Mesodermal cell (in vitro differentiated cells): Measurements from ENCODE around the gene ONECUT3. TPM values are rescaled to one million over a fixed set of nuclear protein-coding genes. Genes with fewer than 3 reads are reported as not detected.
"Not testable (repeated sequence)": the region's sequence is repeated elsewhere in the genome, so short reads cannot be mapped to it uniquely, and the experiment has no call there.

ENCODE experiments used
- H3K27ac ChIP-seq: 2 replicates; pipeline ENCODE4 v1.7.0; 2013; ENCODE audit warnings: mild to moderate bottlenecking, low read depth, low read length, moderate library complexity; ENCODE audit not compliant: severe bottlenecking
- H3K36me3 ChIP-seq: 2 replicates; pipeline ENCODE4 v1.7.1; 2013; ENCODE audit warnings: mild to moderate bottlenecking, low read length, moderate library complexity; ENCODE audit not compliant: control insufficient read depth, insufficient read depth
- H3K4me1 ChIP-seq: one replicate; pipeline ENCODE4 v1.7.1; 2013; ENCODE audit warnings: mild to moderate bottlenecking, low read length; ENCODE audit not compliant: insufficient read depth, control insufficient read depth, poor library complexity, severe bottlenecking
- H3K4me3 ChIP-seq: 2 replicates; pipeline ENCODE4 v1.7.0; 2013; ENCODE audit warnings: low read length, control low read depth, mild to moderate bottlenecking; ENCODE audit not compliant: insufficient read depth, poor library complexity, severe bottlenecking; ENCODE audit errors: extremely low read depth
- H3K9me3 ChIP-seq: 2 replicates; pipeline ENCODE4 v1.7.1; 2013; ENCODE audit warnings: mild to moderate bottlenecking, low read length, moderate library complexity; ENCODE audit not compliant: control insufficient read depth
- WGBS, 2 experiments: methylation state at CpG; one replicate each; pipeline ENCODE4 v1.1.5; 2013; ENCODE audit warnings: missing lambda C conversion rate in 2 of 2; ENCODE audit not compliant: insufficient coverage in 2 of 2; 5-methylcytosine and 5-hydroxymethylcytosine counted together
- polyA plus RNA-seq, 2 experiments: library from polyadenylated mRNA; stranded (reverse); fragments of 50-300 nt; gene quantifications; one replicate each; pipeline ENCODE4 v1.2.3, GENCODE V29; 2013

The ONECUT3 gene
- polyA plus RNA-seq (2013, experiment 1 of 2) = 0.11 TPM
- 0.05 TPM for polyA plus RNA-seq (2013, experiment 2 of 2)

DNA sequence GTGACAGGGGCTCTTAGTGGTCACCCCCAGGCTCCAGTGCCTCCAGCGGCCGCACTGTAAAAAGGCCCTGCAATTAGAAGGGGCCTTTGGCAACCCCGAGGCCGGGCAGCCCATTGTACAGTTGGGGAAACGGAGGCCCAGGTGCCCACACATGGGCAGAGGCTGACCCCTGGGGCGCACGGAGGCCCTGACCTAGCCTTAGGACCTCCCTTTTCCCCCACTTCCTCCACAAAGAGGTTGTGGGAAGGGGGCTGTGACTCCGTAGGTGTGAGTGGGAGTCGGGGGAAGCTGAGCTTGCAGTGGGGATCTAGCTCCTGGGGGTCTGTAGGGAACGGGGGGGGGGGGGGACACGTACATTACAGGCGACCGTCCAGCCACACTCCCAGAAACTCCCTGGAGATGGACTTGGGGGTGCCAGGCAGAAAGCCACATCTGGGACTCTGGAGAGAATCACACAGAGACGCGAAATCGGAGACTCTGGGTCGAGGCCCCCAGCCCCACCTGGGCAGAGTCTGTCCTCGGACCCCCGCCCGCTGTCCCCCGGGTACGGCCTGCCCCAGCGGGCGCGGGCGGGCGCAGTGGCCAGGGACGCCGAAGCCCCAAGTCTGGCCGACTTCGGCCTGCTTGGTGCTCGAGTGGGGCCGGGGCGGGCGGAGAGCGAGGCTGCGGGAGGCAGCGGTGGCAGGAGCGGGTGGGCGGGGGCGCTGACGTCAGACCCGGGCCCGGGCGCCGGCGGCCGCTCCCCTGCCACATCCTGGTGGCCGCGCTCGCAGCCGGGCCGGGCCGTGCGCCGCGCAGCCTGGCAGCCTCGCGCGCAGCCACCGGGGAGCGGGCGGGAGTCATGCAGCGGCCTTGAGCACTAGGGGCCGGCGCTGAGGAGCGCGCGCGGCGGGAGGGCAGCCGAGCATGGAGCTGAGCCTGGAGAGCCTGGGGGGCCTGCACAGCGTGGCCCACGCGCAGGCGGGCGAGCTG is at the start of gene ONECUT3:
Gene ONECUT3 (plus strand): TSS at position 750 of the 972 bp plus-strand sequence. CDS start 157 bp downstream, at position 907.
- 4 to 5% methylated on average over 36 to 67 of the region's 77 CpGs for WGBS, 2 experiments
- H3K27ac ChIP-seq = no peak within 1 kb of the TSS
- H3K4me3 ChIP-seq = no peak within 1 kb of the TSS

GRCh38 chr19:1704339-1704738 is 49.0 kb upstream of the ONECUT3 start:
- H3K4me1 ChIP-seq = no peaks in the 10 kb centered on the region
- H3K4me3 ChIP-seq = no peak overlapping the region
- H3K9me3 ChIP-seq = no peaks in the 10 kb centered on the region
- H3K27ac ChIP-seq = no peak overlapping the region
- WGBS, 2 experiments = 91 to 94% methylated on average over 6 of the region's 6 CpGs
- H3K36me3 ChIP-seq = no peaks in the 10 kb centered on the region

More for the DNA sequence above, at the start of gene ONECUT3:
- Histone ChIP-seq H3K4me1 (peaks cover 13% of the 10 kb centered on the region), H3K9me3 (no peaks in the 10 kb centered on the region), H3K36me3 (no peaks in the 10 kb centered on the region)

DNA sequence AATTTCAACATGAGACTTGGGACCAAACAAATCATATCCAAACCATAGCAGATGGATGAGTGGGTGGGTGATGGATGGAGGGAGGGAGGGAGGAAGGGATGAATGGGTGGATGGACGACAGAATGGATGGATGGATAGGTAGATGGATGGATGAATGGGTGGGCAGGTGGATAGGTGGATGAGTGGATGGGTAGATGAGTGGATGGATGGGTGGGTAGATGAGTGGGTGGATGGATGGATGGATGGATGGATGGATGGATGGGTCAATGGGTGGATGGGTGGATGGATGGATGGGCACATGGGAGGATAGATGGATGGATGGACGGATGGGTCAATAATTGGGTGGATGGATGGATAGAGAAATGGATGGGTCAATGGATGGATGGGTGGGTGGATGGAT is 47.9 kb upstream of the ONECUT3 start:
- Histone ChIP-seq H3K36me3 (no peaks in the 10 kb centered on the region), H3K4me1 (no peaks in the 10 kb centered on the region), H3K4me3 (no peak overlapping the region), H3K27ac (no peak overlapping the region), H3K9me3 (no peaks in the 10 kb centered on the region)
- 72 to 78% methylated on average over 2 of the region's 2 CpGs for WGBS, 2 experiments

GRCh38 chr19:1706646-1707045 is 46.7 kb upstream of the ONECUT3 start:
- H3K36me3 ChIP-seq, H3K4me1 ChIP-seq, H3K9me3 ChIP-seq, H3K27ac ChIP-seq, H3K4me3 ChIP-seq: not testable (repeated sequence)
- 67 to 71% methylated on average over 3 to 6 of the region's 14 CpGs for WGBS, 2 experiments

DNA sequence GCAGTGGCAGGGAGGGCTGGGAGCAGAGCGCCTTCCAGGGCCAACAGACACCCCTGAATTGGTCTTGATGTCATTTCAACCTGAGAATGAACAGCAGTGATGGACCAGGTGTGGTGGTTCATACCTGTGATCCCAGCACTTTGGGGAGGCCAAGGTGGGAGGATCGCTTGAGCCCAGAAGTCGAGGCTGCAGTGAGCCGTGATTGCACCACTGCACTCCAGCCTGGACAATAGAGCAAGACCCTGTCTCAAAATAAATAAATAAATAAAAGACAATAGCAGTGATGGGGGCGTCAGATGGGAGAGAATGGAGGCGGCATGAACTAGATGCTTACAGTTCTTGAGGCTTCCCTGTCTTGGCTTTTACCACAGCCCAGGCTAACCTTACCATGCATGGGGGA is 46.1 kb upstream of the ONECUT3 start:
- WGBS, 2 experiments = 83 to 84% methylated on average over 2 to 4 of the region's 6 CpGs
- H3K4me1 ChIP-seq = no peaks in the 10 kb centered on the region
- H3K36me3 ChIP-seq = no peaks in the 10 kb centered on the region
- no peak overlapping the region for H3K27ac ChIP-seq
- H3K9me3 ChIP-seq = no peaks in the 10 kb centered on the region
- H3K4me3 ChIP-seq = no peak overlapping the region

DNA sequence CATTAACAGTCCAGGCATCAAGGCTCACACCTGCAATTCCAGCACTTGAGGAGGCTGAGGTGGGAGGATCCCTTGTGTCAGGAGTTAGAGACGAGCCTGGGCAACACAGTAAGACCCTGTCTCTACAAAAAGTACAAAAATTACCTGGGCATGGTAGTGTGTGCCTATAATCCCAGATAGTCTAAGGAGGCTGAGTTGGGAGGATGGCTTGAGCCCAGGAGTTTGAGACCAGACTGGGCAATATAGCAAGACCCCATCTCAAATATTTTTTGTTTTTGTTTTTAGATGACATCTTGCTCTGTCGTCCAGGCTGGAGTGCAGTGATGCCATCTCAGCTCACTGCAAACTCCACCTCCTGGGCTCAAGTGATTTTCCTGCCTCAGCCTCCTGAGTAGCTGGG is 40.1 kb upstream of the ONECUT3 start:
- no peaks in the 10 kb centered on the region for H3K4me1 ChIP-seq
- no peaks in the 10 kb centered on the region for H3K36me3 ChIP-seq
- 50 to 63% methylated on average over 1 of the region's 2 CpGs for WGBS, 2 experiments
- H3K27ac ChIP-seq = no peak overlapping the region
- no peak overlapping the region for H3K4me3 ChIP-seq
- H3K9me3 ChIP-seq = no peaks in the 10 kb centered on the region

DNA sequence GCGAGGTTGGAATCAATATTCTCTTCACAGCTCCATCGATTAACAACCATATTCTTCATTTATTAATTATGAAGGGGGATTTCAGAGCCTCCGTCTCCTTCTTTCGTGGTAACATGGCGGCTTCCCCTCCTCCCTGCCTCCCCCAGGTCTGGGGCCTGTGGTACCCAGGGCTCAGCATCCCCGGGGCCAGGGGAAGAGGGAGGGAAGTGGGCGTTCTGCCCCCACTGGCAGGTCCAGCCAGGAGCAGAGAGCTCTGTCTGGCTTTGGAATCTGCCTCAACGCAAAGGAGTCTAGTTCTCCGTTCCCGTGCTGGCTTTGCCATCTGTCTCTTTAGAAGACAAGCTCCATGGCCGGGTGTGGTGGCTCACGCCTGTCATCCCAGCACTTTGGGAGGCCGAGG is 37.8 kb upstream of the ONECUT3 start:
- WGBS, 2 experiments = 43 to 60% methylated on average over 7 of the region's 13 CpGs

DNA sequence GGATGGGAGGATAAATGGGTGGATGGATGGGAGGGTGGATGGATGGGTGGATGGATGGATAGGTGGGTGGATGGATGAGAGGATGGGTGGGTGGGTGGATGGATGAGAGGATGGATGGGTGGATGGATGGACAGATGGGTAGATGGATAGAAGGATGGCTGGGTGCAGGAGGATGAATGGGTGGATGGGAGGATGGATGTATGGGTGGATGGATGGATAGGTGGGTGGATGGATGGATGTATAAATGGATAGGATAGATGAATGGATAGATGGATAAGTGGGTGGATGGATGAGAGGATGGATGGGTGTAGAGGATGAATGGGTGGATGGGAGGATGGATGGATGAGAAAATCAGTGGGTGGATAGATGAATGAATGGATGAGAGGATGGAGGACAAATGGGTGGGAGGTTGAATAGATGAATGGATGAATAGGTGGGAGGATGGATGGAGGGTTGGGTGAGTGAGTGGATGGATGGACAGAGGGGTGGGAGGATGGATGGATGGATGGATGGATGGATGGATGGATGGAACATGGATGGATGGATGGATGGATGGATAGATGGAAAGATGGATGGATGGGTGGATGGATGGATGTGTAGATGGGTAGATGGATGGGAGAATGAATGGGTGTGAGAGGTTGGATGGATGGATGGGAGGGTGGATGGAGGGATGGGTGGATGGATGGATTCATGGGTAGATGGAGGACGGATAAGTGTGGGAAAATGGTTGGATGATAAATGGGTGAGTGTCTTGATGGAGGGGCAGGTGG is 35.9 kb upstream of the ONECUT3 start:
- Histone ChIP-seq H3K36me3 (no peaks in the 10 kb centered on the region), H3K9me3 (no peaks in the 10 kb centered on the region), H3K4me3 (no peak overlapping the region), H3K27ac (no peak overlapping the region), H3K4me1 (no peaks in the 10 kb centered on the region)
- 80% methylated on average over 1 of the region's 1 CpG for WGBS, 2 experiments

More for the DNA sequence above, 37.8 kb upstream of the ONECUT3 start:
- Histone ChIP-seq H3K9me3 (no peaks in the 10 kb centered on the region), H3K4me1 (no peaks in the 10 kb centered on the region), H3K36me3 (no peaks in the 10 kb centered on the region), H3K4me3 (no peak overlapping the region), H3K27ac (no peak overlapping the region)

DNA sequence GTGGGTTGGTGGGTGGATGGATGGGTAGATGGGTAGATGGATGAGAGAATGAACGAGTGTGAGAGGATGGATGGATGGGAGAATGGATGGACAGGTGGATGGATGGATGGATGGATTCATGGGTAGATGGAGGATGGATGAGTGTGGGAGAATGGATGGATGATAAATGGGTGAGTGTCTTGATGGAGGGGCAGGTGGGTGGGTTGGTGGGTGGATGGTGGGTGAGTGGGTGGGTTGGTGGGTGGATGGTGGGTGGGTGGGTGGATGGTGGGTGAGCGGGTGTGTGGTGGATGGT is 35.4 kb upstream of the ONECUT3 start:
- Histone ChIP-seq H3K4me3 (no peak overlapping the region), H3K4me1 (no peaks in the 10 kb centered on the region), H3K27ac (no peak overlapping the region), H3K9me3 (no peaks in the 10 kb centered on the region), H3K36me3 (no peaks in the 10 kb centered on the region)
- 78 to 83% methylated on average over 1 of the region's 2 CpGs for WGBS, 2 experiments

GRCh38 chr19:1718420-1719291 is 34.6 kb upstream of the ONECUT3 start:
- Histone ChIP-seq H3K4me3 (no peak overlapping the region), H3K9me3 (no peaks in the 10 kb centered on the region), H3K27ac (no peak overlapping the region), H3K36me3 (no peaks in the 10 kb centered on the region), H3K4me1 (no peaks in the 10 kb centered on the region)
- WGBS, 2 experiments = 4 to 6% methylated on average over 18 to 31 of the region's 50 CpGs
